H9 (cell line): ENCODE data around the gene SLAMF6. TPM values are rescaled to one million over a fixed set of nuclear protein-coding genes. Genes with fewer than 3 reads are reported as not detected.

Experiments used
- DNase-seq: peaks from one replicate; pipeline ENCODE4 v3.0.0-alpha.2; 2017
- H2AFZ ChIP-seq: one replicate; pipeline ENCODE4 v1.6.1; 2013; ENCODE audit warnings: mild to moderate bottlenecking, low read length, control low read depth, moderate library complexity
- H2AK5ac ChIP-seq: 2 replicates; pipeline ENCODE4 v1.6.1; 2013; ENCODE audit warnings: low read length, control low read depth, mixed read lengths; ENCODE audit not compliant: insufficient read length
- H2BK120ac ChIP-seq: one replicate; pipeline ENCODE4 v1.6.1; 2013; ENCODE audit warnings: low read depth, mild to moderate bottlenecking, low read length, control low read depth, inconsistent platforms; ENCODE audit not compliant: poor library complexity, severe bottlenecking
- H2BK12ac ChIP-seq: 2 replicates; pipeline ENCODE4 v1.6.1; 2013; ENCODE audit warnings: low read length, control low read depth, mixed read lengths, low read depth; ENCODE audit not compliant: insufficient read length
- H2BK15ac ChIP-seq: 2 replicates; pipeline ENCODE4 v1.6.1; 2013; ENCODE audit warnings: low read depth, low read length, control low read depth
- H2BK20ac ChIP-seq: one replicate; pipeline ENCODE4 v1.6.1; 2013; ENCODE audit warnings: low read depth, mild to moderate bottlenecking, low read length, control low read depth, inconsistent platforms; ENCODE audit not compliant: poor library complexity, severe bottlenecking
- H2BK5ac ChIP-seq: 2 replicates; pipeline ENCODE4 v1.6.1; 2013; ENCODE audit warnings: low read length, control low read depth, mixed read lengths; ENCODE audit not compliant: insufficient read length
- H3K14ac ChIP-seq: 2 replicates; pipeline ENCODE4 v1.6.1; 2013; ENCODE audit warnings: low read length, control low read depth; ENCODE audit not compliant: insufficient read depth
- H3K18ac ChIP-seq: 2 replicates; pipeline ENCODE4 v1.6.1; 2013; ENCODE audit warnings: low read depth, mild to moderate bottlenecking, mixed read lengths, low read length, control low read depth; ENCODE audit not compliant: insufficient read length
- H3K23ac ChIP-seq: 2 replicates; pipeline ENCODE4 v1.6.1; 2013; ENCODE audit warnings: low read length, control low read depth, mixed read lengths, low read depth; ENCODE audit not compliant: insufficient read length
- H3K23me2 ChIP-seq: 2 replicates; pipeline ENCODE4 v1.6.1; 2013; ENCODE audit warnings: low read depth, mild to moderate bottlenecking, mixed read lengths, low read length, control low read depth; ENCODE audit not compliant: insufficient read length, poor library complexity, severe bottlenecking
- H3K27ac ChIP-seq: 2 replicates; pipeline ENCODE4 v1.5.1; 2013; ENCODE audit warnings: low read length, control low read depth, mixed read lengths, low read depth; ENCODE audit not compliant: insufficient read length
- H3K27me3 ChIP-seq: 2 replicates; pipeline ENCODE4 v1.6.1; 2013; ENCODE audit warnings: low read length, control low read depth, inconsistent platforms; ENCODE audit not compliant: insufficient read depth
- H3K4ac ChIP-seq: 2 replicates; pipeline ENCODE4 v1.6.1; 2013; ENCODE audit warnings: low read depth, mild to moderate bottlenecking, control low read depth, inconsistent platforms, low read length, moderate library complexity
- H3K4me1 ChIP-seq: 2 replicates; pipeline ENCODE4 v1.6.1; 2013; ENCODE audit warnings: low read length, control low read depth, inconsistent platforms; ENCODE audit not compliant: insufficient read depth
- H3K4me2 ChIP-seq: 2 replicates; pipeline ENCODE4 v1.6.1; 2013; ENCODE audit warnings: low read length, control low read depth, mixed read lengths; ENCODE audit not compliant: insufficient read length, insufficient read depth
- H3K56ac ChIP-seq: 2 replicates; pipeline ENCODE4 v1.6.1; 2013; ENCODE audit warnings: low read depth, mild to moderate bottlenecking, mixed read lengths, low read length, control low read depth; ENCODE audit not compliant: insufficient read length
- H3K79me1 ChIP-seq: 2 replicates; pipeline ENCODE4 v1.6.1; 2013; ENCODE audit warnings: low read depth, mild to moderate bottlenecking, moderate library complexity, low read length, control low read depth, inconsistent platforms; ENCODE audit not compliant: insufficient read depth, poor library complexity, severe bottlenecking
- H3K79me2 ChIP-seq: 2 replicates; pipeline ENCODE4 v1.6.1; 2013; ENCODE audit warnings: low read length, control low read depth, inconsistent platforms; ENCODE audit not compliant: insufficient read depth
- H3K9ac ChIP-seq: 2 replicates; pipeline ENCODE4 v1.6.1; 2013; ENCODE audit warnings: low read length, control low read depth, mixed read lengths; ENCODE audit not compliant: insufficient read length; ENCODE audit errors: extremely low read depth
- H3K9me3 ChIP-seq: one replicate; pipeline ENCODE4 v1.6.1; 2013; ENCODE audit warnings: low read depth, low read length, inconsistent platforms; ENCODE audit not compliant: control insufficient read depth
- H3T11ph ChIP-seq: one replicate; pipeline ENCODE4 v1.6.1; 2013; ENCODE audit warnings: mild to moderate bottlenecking, low read length, control low read depth, inconsistent platforms
- H4K20me1 ChIP-seq: one replicate; pipeline ENCODE4 v1.6.1; 2013; ENCODE audit not compliant: control insufficient read depth, insufficient read length, insufficient read depth
- H4K5ac ChIP-seq: 2 replicates; pipeline ENCODE4 v1.6.1; 2013; ENCODE audit warnings: low read depth, mild to moderate bottlenecking, mixed read lengths, low read length, control low read depth; ENCODE audit not compliant: insufficient read length
- H4K8ac ChIP-seq: replicated peaks from 2 replicates; pipeline ENCODE4 v1.6.1; 2013; ENCODE audit warnings: low read length, control low read depth, mixed read lengths, low read depth; ENCODE audit not compliant: insufficient read length
- H4K91ac ChIP-seq: 2 replicates; pipeline ENCODE4 v1.6.1; 2013; ENCODE audit warnings: low read depth, mild to moderate bottlenecking, moderate library complexity, mixed read lengths, low read length, control low read depth; ENCODE audit not compliant: insufficient read length
- H3K27ac Mint-ChIP-seq, 3 experiments: 2 replicates in 2 of 3; 3 replicates in 1 of 3; pipeline ENCODE4 v1.8.0; 2020 to 2021; ENCODE audit warnings: mixed read lengths in 3 of 3, mild to moderate bottlenecking in 1 of 3, moderate library complexity in 1 of 3
- H3K27me3 Mint-ChIP-seq: 2 replicates; pipeline ENCODE4 v1.8.0; 2021; ENCODE audit warnings: low read depth, mild to moderate bottlenecking, moderate library complexity, mixed read lengths
- H3K36me3 Mint-ChIP-seq, 3 experiments: 2 replicates in 2 of 3; 3 replicates in 1 of 3; pipeline ENCODE4 v1.8.0; 2020 to 2021; ENCODE audit warnings: low read depth in 3 of 3, mixed read lengths in 3 of 3; ENCODE audit not compliant: insufficient read depth in 1 of 3
- H3K4me1 Mint-ChIP-seq, 2 experiments: 2 replicates each; pipeline ENCODE4 v1.8.0; 2020; ENCODE audit warnings: mixed read lengths in 2 of 2
- H3K4me3 Mint-ChIP-seq, 2 experiments: 2 replicates in 1 of 2; 3 replicates in 1 of 2; pipeline ENCODE4 v1.8.0; 2020 to 2021; ENCODE audit warnings: mild to moderate bottlenecking in 2 of 2, mixed read lengths in 2 of 2, moderate library complexity in 1 of 2
- H3K9me3 Mint-ChIP-seq, 2 experiments: 2 replicates in 1 of 2; 3 replicates in 1 of 2; pipeline ENCODE4 v1.8.0; 2020; ENCODE audit warnings: mild to moderate bottlenecking in 2 of 2, mixed read lengths in 2 of 2, moderate library complexity in 1 of 2
- CTCF ChIP-seq: fragments of 200-600 bp; sonication (generic); conservative IDR thresholded peaks from 3 replicates; pipeline ENCODE4 v1.8.0; 2021; ENCODE audit warnings: antibody characterized with exemption, mild to moderate bottlenecking
- WGBS: extraction: QIAGEN DNeasy Blood & Tissue Kit; methylation state at CpG from one replicate; pipeline ENCODE4 v1.1.7; 2013; ENCODE audit warnings: missing lambda C conversion rate, low lambda C conversion rate, mixed read lengths; ENCODE audit not compliant: insufficient read length; ENCODE audit errors: extremely low coverage; 5-methylcytosine and 5-hydroxymethylcytosine counted together
- total RNA-seq: library from RNA; stranded (reverse); gene quantifications from 2 replicates; pipeline ENCODE4 v1.2.1, GENCODE V29; 2021

SLAMF6 gene
- total RNA-seq, 1 experiment from 2014 or later = not detected

- Histone ChIP-seq H3K79me1 (no peaks in the 10 kb centered on the region), H3T11ph (no peak overlapping the region), H3K4me1 (no peaks in the 10 kb centered on the region), H2AK5ac (no peak overlapping the region), H2BK12ac (no peak overlapping the region), H3K9me3 (no peaks in the 10 kb centered on the region), H4K8ac (no peak overlapping the region), H3K4me2 (no peak overlapping the region), H3K9ac (no peak overlapping the region), H2BK120ac (no peak overlapping the region), H2AFZ (no peak overlapping the region), H2BK15ac (no peak overlapping the region), H2BK20ac (no peak overlapping the region), H3K27me3 (no peaks in the 10 kb centered on the region), H3K23ac (no peak overlapping the region), H3K79me2 (no peaks in the 10 kb centered on the region), H4K91ac (no peak overlapping the region), H3K14ac (no peak overlapping the region), H3K27ac (no peak overlapping the region), H3K23me2 (no peaks in the 10 kb centered on the region), H3K18ac (no peak overlapping the region), H2BK5ac (no peak overlapping the region), H4K20me1 (no peaks in the 10 kb centered on the region), H3K56ac (no peak overlapping the region), H4K5ac (no peak overlapping the region), H3K4ac (no peak overlapping the region)
- H3K4me3 Mint-ChIP-seq = no peak overlapping the region
- no peak overlapping the region for H3K27ac Mint-ChIP-seq
- TF ChIP-seq CTCF = no peak
- no peaks in the 10 kb centered on the region for H3K4me1 Mint-ChIP-seq
- H3K36me3 Mint-ChIP-seq = peaks cover 0 to 4% (median under 1%) of the 10 kb centered on the region in 3 experiments; a peak in 3 of 7 replicates
- no peak for DNase-seq
- H3K27me3 Mint-ChIP-seq = peaks cover 4% of the 10 kb centered on the region
- no CpG with 5 or more reads among the region's 1 CpG for WGBS
- H3K9me3 Mint-ChIP-seq = peaks cover 9 to 12% of the 10 kb centered on the region in 2 experiments; a peak in 4 of 5 replicates
Measured at GRCh38 chr1:160474392-160475242, 48.4 kb downstream of the SLAMF6 start.
